GM19351 (cell line): ENCODE results near the gene SMG6.
"Not testable (repeated sequence)": the region's sequence is repeated elsewhere in the genome, so short reads cannot be mapped to it uniquely, and the experiment has no call there.

Experiments
- ATAC-seq: cut with Tn5 transposase; IDR thresholded peaks from one replicate; pipeline ENCODE4 v1.9.1; 2021; ENCODE audit warnings: mild to moderate bottlenecking, moderate library complexity; ENCODE audit not compliant: unreplicated experiment

Gene SMG6

DNA sequence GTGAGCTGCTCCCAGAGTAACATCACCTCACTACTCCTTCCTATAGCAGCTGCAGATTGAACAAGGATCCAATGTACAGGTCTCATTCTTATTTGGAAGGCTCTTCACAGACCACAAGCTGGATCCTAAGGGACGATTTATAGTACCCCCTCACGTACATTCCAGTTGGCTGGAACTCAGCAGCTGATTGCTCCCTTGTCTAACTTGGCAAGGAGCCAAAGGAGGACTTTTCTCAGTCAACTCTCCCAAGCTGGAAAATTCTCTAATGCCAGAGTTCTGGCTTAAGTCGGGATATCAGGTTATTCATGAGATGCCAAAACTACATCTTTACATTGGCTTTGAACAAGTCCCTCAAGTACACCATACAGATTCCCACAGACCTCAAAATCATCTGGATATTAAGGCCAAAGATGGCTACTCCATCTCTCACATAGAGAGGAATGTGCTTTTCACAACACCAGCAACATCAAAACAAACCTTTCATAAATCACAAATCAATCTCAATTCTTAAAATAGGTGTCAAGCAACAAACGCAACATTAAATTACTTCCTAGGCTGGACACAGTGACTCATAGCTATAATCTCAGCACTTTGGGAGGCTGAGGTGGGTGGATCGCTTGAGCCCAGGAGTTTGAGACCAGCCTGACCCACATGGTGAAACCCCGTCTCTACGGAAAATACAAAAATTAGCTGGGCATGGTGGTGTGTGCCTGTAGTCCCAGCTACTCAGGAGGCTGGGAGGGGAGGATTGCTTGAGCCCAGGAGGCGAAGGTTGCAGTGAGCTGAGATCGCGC lies 39.3 kb downstream of the SMG6 start:
- ATAC-seq, result no peak

DNA sequence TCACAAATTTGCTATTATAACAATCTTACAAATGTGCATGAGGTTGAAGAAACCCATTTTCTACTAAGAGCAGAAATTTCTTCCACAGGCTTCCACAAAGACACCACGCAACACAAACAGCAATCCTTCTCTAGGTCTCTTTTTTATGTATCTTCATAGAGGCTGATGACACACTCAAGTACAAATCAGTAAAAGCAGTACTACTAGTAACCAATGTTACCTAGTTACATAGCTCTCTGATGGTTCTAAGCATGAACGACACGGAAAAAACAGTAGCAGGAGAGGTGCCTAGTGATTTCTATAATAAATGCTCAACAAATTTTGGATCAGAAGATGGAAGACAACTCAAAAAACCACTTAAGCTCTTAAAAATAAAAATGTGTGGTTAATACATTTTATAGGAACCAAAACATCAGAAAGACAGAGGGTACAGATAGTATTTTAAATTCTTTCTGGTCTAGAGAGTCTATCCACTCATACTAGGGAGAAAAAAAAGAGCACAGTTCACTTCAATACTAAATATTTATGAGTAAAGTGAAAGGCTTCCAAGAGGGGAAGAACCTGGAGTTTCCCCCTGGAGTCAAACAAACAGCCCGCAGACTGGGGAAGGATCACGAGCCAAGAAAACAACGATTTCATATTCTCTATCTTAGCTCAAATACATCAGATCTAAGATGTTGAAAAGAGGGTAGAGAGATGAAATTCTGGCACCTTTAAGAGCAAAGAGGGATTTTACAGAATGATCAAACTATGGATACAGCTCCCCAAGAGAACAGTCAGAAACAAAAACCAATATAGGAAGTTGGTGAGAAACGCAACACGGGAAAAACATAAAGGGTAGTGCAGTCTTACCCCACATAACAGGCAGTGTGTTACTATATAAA lies 40.2 kb downstream of the SMG6 start:
- ATAC-seq, result no peak

- ATAC-seq, result no peak
Measured at GRCh38 chr17:2262135-2262587, 41.4 kb downstream of the SMG6 start.

GRCh38 chr17:2259769-2260536 lies 43.6 kb downstream of the SMG6 start:
- peak; percentile 83 for ATAC-seq

DNA sequence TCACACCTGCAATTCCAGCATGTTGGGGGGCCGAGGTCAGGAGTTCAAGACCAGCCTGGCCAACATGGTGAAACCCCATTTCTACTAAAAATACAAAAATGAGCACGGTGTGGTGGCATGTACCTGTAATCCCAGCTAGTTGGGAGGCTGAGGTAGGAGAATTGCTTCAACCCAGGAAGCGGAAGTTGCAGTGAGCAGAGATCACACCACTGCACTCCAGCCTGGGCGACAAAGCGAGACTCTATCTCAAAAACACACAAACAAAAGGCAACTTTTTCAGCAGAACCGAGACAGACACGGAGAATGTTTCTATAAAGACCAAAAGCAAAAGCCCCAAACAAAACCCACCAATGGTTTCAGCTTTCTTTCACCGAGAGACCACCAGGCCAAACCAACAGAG lies 44.8 kb downstream of the SMG6 start:
- not testable (repeated sequence) for ATAC-seq

DNA sequence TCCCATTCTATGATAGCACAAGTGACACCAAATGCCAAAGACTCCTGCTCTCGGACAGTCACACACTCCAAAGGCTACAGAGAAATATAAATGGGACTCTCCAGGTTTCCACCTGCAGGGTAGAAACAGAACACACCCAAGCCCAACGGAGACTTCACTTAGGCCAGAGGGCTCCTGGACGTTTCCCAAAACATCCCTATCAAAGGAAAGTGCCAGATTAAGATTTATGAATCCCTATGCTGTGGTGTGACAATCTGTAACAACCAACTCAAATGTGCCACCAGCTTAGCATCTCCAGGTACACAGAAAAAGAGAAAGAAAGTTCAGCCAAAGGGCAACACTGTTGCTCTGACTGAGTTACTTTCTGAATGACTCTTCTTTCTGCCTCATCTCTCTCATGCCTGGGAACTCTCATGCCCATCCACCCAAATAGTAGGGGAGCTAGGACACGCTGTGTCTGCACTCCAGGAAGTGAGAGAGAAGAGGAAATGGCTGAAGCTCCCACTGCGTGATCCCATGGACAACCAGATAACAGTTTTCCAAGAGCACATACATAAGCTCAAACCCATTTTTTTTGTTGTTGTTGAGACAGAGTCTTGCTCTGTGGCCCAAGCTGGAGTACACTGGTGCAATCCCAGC lies 49.7 kb downstream of the SMG6 start:
- peak; percentile 67 for ATAC-seq

- ATAC-seq, result no peak
Measured at GRCh38 chr17:2253362-2253761, 50.2 kb downstream of the SMG6 start.

DNA sequence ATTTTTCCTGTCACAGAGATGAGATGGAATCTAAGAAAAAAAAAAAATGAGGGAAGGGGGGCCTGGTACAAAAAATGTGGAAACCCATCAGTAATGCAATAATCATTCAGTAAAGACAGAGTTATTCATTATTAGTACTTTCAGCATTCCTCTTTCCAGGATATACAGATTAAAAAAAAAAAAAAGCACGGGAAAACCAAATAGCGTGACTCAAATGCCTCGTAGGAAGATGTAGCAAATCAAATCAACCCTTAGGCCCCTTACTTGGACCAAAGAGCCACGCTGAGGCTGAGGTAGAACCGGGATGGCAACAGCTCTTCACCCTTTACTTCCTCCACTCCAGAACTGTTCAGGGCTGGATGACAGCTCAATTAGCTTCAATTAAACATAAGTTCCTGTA lies 52.5 kb downstream of the SMG6 start:
- ATAC-seq, result no peak

DNA sequence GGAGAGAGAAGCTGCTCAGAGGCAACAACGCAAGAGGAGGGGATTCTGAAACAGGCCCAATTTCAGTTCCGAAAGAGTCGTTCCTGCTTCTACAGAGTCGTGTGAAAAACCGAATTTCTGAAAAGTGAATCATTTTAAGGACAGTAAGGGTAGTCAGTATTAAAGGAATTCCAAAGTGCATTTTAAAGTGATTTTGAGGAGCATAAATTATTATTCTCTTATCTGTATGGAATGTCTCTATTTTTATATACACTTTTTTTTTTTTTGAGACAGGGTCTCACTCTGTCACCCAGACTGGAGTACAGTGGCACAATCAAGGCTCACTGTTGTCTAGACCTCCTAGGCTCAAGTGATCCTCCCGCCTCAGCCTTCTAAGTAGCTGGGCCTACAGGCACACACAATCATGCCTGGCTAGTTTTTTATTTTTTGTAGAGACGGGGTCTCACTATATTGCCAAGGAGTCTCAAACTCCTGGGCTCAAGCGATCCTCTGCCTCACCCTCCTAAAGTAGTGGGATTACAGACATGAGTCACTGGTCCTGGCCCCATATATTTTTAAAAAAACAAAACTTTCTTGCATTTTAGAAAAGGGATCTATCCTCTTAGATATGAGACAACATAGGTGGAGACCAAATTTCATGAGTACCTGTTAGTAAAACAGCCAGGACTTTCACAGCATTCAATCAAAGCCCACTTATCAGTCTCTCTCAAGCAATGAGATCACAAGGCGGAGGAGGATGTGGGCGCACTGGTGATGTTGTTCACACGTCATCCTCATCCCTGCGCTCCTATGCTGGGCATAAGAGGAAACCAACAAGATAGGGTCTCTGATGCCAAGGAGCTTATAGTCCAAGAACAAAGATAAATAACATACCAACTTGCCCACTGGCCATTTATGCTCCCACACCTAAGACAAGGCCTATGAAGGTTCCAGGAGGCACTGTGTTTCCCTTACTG lies 53.2 kb downstream of the SMG6 start:
- no peak for ATAC-seq

DNA sequence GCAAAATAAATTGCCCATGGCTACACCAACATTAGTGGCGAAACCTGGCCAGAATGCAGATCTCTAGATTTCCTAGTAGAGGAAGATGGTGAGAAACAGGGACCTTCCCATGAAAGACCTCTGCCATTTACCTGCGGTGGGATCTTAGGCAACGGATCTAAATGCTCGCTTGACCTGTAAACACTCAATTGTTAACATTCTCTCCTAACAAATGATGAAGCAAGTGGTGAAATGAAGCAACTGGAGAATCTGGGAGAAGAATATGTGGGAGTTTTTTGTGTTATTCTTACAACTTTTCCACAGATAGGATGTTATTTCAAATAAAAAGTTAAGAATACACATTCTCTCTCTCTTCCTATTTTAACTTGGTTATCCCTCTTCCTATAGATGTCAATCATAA lies 56.6 kb downstream of the SMG6 start:
- ATAC-seq, result no peak

DNA sequence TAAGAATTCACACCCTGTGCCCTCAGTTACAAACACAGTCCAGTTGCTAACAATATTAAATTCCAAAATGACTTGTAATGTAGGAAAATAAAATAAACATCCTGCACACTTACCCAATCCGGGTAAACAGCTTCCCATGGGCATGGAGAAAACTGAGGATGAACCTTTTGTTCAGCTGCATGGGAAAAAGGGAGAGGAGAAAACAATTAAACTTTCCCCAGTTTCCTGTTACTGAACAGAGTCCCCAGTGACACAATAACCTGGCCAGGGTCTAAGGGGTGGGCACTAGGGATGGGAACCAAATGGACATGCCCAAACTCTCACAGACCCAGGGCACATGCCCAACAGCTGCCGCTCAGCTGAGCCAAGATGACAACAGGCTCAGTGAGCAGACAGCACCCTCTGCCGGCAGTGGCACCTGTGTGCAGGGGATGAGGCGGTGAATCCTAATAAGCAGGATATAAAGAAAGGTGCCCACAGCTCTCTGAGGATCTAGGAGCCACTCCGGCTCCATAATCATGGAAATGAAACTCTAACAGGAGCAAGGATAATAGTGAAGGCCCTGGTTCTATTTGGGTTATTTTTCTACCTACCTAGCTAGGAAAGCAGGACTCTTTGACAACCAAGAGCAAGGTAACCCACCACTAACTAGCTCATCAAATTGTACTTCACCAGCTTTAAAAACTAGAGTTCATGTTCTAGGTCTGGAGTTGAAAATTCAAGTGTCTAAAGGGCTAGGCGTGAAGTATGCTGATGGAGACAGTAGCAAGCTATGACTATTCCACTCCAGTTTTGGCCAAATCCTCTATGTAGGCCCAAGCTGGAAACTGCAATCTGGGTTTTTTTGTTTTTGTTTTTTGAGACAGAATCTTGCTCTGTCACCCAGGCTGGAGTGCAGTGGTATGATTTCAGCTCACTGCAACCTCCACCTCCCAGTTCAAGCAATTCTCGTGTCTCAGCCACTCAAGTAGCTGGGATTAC lies 58.8 kb downstream of the SMG6 start:
- ATAC-seq, result no peak

- no peak for ATAC-seq
Measured at GRCh38 chr17:2243953-2244352, 59.6 kb downstream of the SMG6 start.

- ATAC-seq, result no peak
Measured at GRCh38 chr17:2241823-2242222, 61.8 kb downstream of the SMG6 start.

- ATAC-seq, result no peak
Measured at GRCh38 chr17:2240541-2240940, 63.0 kb downstream of the SMG6 start.

GRCh38 chr17:2239882-2240430 lies 63.6 kb downstream of the SMG6 start:
- peak; percentile 66 for ATAC-seq

DNA sequence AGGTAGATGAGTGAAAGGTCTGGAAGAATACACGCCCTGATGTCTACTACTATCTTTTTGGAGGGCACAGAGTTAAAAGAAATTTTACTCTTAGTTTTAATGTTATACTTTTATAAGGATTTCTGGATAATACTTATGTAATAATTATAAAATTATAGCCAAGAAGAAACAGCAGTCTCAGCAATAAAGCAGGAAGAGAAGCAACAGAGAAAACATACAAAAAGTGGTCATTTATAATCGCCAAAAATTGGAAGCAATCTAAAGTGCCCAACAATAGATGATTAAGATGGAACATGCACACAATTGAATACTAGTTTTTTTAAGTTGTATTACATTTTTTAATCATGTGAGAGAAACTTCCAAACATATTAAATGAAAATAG lies 64.4 kb downstream of the SMG6 start:
- ATAC-seq, result no peak

DNA sequence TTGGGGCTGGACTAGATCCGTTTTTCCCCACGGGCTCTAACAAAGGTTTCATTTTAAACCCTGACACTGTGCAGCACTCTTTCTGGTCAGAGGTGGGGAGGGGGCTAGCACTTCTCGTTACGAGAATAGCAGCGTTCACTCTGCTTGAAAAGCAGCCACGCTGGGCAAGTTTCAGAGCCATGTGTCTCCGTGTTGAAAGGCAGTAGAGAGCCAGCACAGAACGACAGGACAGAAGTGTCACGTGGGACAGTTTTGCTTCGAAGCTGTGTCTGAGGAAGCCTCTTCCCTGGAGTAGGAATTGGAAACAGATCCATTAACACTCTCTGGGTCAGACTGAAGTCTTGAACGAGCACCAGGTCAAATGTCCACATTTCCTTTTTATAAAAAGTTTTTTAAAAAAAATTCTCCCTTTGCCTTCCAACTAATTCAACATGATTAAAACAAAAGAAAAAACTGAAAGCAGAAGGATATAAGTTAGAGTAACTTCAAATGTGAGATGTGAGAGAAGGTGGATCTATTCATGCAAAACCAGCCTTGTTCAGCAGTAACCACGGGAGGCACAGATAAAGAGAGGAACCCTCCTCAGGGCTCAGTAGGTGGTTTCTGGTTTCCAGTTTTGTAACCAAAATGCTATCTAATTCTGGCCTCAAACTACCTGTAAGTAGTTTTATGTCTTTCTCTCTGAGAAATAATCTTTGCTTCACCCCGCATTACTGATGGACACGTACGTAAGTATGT lies 65.0 kb downstream of the SMG6 start:
- peak; percentile 57 for ATAC-seq

GRCh38 chr17:2237950-2238349 lies 65.6 kb downstream of the SMG6 start:
- ATAC-seq, result no peak
